Fibroblast of skin of right quadriceps (primary cell): ENCODE results near the gene IFNLR1.

Experiments used
- DNase-seq: peaks from one replicate; pipeline ENCODE4 v3.0.0-alpha.2; 2013

IFNLR1 gene

GRCh38 chr1:24147194-24147593 lies 39.9 kb downstream of the IFNLR1 start:
- DNase-seq, result no peak

GRCh38 chr1:24142546-24143534 lies 44.2 kb downstream of the IFNLR1 start, which contains the start of gene IL22RA1:
Gene IL22RA1 (minus strand): TSS chr1:24143140. CDS start chr1:24143082, 58 bp downstream.
- DNase-seq, result no peak

- no peak for DNase-seq
Measured at GRCh38 chr1:24141311-24141997, 45.6 kb downstream of the IFNLR1 start.

GRCh38 chr1:24140741-24141181 lies 46.3 kb downstream of the IFNLR1 start:
- no peak for DNase-seq

- DNase-seq, result no peak
Measured at GRCh38 chr1:24139841-24140425, 47.2 kb downstream of the IFNLR1 start.

GRCh38 chr1:24139222-24139489 lies 47.9 kb downstream of the IFNLR1 start:
- no peak for DNase-seq

GRCh38 chr1:24138476-24139221 lies 48.4 kb downstream of the IFNLR1 start:
- no peak for DNase-seq

- DNase-seq, result no peak
Measured at GRCh38 chr1:24136956-24137539, 50.0 kb downstream of the IFNLR1 start.

GRCh38 chr1:24134376-24134775 lies 52.7 kb downstream of the IFNLR1 start:
- DNase-seq, result no peak

GRCh38 chr1:24133819-24134218 lies 53.3 kb downstream of the IFNLR1 start:
- DNase-seq, result no peak

- no peak for DNase-seq
Measured at GRCh38 chr1:24130385-24130784, 56.7 kb downstream of the IFNLR1 start.

GRCh38 chr1:24127801-24128363 lies 59.2 kb downstream of the IFNLR1 start:
- DNase-seq, result no peak

GRCh38 chr1:24127134-24127800 lies 59.8 kb downstream of the IFNLR1 start:
- DNase-seq, result no peak

GRCh38 chr1:24126672-24127023 lies 60.4 kb downstream of the IFNLR1 start:
- no peak for DNase-seq

GRCh38 chr1:24126018-24126671 lies 60.9 kb downstream of the IFNLR1 start:
- DNase-seq, result no peak

- DNase-seq, result no peak
Measured at GRCh38 chr1:24125456-24125855, 61.6 kb downstream of the IFNLR1 start.

- DNase-seq, result no peak
Measured at GRCh38 chr1:24124980-24125379, 62.1 kb downstream of the IFNLR1 start.

- DNase-seq, result no peak
Measured at GRCh38 chr1:24123611-24124010, 63.5 kb downstream of the IFNLR1 start.

GRCh38 chr1:24122776-24123175 lies 64.3 kb downstream of the IFNLR1 start:
- no peak for DNase-seq

GRCh38 chr1:24121406-24121805 lies 65.7 kb downstream of the IFNLR1 start:
- DNase-seq, result no peak

- no peak for DNase-seq
Measured at GRCh38 chr1:24120965-24121364, 66.1 kb downstream of the IFNLR1 start.
